ENCODE measurements around the gene ZNF83. TPM values are rescaled to one million over a fixed set of nuclear protein-coding genes. Genes with fewer than 3 reads are reported as not detected.
"Not testable (repeated sequence)": the region's sequence is repeated elsewhere in the genome, so short reads cannot be mapped to it uniquely, and the experiment has no call there.

Gene ZNF83
- total RNA-seq, 1 donor from 2014 or later = 68.6 TPM

DNA sequence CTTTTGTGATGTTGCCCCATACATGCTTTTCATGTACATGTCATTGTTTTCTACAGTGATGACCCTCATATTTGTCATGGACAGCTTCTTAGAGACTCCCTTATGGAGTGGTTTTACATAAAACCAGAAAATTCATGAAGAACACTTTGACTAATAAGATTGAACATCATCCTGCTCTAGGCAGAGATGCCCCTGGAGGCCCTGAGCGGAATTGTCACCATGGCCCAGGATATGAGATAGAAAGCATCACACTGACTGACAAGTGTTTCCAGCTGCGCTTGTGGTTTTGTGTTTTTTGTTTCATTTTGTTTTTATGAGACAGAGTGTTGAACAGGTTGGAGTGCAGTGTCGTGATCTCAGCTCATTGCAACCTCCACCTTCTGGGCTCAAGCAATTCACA lies 45.9 kb downstream of the ZNF83 start:
- DNase-seq (ENCODE audit: low spot score) (no peak), ATAC-seq (no peak)
- intact Hi-C loops (cut with DNase I) = no loop called here

DNA sequence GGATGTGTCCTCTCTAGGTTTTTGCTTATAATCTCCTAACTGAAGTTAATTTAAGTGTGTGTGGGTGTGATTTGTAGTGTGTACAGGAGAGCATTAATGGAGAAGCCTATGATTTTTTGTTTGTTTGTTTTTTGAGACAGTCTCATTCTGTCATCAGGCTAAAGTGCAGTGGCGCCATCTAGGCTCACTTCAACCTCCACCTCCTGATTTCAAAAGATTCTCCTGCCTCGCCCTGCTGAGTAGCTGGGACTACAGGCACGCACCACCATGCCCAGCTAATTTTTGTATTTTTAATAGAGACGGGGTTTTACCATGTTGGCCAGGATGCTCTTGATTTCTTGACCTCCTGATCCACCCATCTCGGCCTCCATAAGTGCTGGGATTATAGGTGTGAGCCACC lies 47.4 kb downstream of the ZNF83 start:
- ATAC-seq (no peak), DNase-seq (ENCODE audit: low spot score) (no peak)
- intact Hi-C loops (cut with DNase I) = no loop called here

DNA sequence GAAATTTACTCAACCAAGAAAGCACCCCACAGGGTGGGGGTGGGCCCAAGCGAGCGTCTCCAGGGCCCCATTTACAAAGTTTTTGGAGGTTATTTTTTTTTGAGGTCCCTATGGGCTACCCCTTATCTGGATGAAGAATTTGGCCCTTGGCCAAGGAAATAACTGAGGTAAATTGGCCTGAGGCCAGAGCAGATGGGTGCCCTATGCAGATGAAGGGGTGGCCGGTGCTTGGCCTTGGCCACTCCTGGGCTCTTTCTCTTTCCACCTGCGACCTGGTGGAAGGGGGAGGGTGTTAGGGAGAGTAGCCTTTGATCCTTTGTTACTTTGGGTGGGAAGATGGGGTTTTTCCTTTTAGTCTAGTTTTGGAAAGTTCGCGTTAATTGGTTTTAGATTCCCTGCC lies 52.6 kb downstream of the ZNF83 start:
- intact Hi-C loops (cut with DNase I) = no loop called here
- ATAC-seq (peak; percentile 31), DNase-seq (ENCODE audit: low spot score) (no peak)

DNA sequence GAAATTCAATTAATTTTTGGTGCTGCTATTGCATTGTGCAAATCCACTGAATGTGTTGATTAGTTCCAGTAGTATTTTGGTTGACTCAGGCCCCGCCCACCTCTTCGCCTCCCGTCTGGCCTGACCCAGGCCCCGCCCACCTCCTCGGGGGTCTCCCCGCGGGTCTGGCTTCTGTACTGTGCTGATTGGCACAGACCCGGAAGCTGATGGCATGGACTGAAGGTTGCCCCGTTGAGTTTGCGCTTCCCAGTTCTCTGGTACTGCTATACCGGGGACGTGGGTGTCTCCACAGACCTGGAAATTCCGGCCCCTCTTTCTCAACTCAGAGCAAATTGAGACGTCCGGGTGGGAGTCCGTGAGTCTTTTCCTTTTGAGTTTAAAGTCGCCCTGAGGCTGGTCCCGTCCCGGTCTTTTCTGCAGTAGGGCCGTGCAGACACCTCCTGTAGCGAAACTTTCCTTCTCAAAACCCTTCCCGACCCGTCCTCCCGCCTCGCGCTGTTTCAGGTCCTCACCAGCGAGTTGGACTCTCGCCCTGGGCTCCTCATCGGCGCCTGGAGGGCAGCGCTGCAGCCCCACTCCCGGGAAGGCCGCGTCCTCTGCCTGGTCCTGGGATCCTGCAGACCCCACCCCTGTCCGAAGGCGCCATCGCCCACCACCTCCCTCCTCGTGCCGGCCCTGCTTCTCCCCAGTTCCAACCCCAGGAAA lies 53.3 kb downstream of the ZNF83 start:
- ATAC-seq = peak; percentile 95
- intact Hi-C loops (cut with DNase I) = no loop called here
- DNase-seq (ENCODE audit: low spot score) = no peak

DNA sequence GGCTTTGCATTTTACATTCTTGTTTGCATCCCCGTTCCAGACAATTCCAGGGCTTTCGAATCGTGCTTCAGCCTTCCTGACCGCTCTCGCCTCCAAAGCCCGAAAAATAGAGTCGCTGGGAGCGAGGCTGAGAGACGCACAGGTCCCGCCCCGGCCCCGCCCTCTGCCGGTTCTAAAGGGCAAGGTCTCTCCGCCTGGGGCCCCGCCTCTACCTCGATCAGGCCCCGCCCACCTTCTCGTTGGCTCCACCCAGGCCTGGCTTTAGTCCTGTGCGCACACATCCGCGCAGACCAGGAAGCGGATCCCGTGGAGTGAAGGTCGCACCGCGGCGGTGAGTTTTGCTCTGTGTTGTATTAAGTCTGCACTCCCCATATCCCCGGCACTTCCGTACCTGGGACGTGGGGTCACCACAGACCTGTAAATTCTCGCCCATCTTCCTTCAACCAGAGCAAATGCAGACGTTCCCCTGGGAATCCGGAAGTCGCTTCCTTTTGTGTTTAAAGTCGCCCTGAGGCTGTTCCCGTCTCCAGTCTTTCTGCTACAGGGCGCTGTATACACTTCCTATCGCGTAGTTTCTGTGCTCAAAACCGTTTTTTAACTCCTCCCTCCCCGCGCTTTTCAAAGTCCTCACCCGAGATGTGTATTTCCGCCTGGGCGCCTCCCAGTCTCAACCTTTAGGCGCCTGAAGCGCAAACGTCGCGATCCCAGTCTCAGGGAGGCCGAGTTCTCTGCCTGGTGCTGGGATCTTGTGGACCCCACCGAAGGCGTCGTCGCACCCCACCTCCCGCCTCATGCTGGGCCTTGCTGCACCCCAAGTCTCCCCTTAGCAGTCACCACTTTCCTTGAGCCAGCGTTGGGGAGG lies 67.9 kb downstream of the ZNF83 start, which contains the start of gene ZNF701:
Gene ZNF701, plus strand, starts transcription at position 288 of the 862 bp plus-strand sequence. CDS start 3,861 bp downstream, outside the sequence.
- DNase-seq (ENCODE audit: low spot score) (peak; percentile 98), ATAC-seq (peak; percentile 100)
- intact Hi-C loops (cut with DNase I) = no loop called here

DNA sequence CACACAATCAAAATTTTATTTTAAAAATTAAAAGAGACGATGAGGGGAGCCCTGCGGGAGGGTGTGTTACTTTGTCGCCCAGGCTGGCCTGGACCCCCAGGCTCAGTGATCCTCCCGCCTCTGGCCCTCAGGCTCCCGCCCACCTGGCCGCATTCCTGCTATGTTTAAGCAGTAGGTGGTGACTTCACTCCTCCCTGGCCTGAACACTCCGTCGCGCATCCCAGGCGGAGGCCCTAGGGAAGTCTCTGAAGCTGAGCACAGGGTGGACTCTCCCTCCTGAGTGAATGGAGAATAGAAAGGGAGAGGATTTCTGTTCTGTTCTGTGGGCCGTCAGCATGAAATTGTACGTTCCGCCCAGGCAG lies 68.5 kb downstream of the ZNF83 start:
- peak; percentile 66 for DNase-seq (ENCODE audit: low spot score)
- ATAC-seq = peak; percentile 58
- intact Hi-C loops (cut with DNase I) = not testable (repeated sequence)

DNA sequence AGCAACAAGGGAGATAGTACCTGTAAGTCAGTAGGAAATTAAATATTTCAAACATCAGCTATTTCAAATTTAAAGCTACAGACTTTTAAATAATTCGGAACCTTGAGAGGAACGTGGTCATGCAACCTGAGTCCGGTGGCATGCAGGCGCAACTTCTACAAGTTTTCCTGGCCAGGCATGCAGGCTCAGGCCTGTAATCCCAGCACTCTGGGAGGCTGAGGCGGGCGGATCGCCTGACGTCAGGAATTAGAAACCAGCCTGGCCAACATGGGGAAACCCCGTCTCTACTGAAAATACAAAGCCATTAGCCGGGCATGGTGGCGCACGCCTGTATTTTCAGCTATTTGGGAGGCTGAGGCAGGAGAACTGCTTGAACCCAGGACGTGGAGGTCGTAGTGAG lies 70.2 kb downstream of the ZNF83 start:
- DNase-seq (ENCODE audit: low spot score) (no peak), ATAC-seq (no peak)
- intact Hi-C loops (cut with DNase I) = no loop called here

DNA sequence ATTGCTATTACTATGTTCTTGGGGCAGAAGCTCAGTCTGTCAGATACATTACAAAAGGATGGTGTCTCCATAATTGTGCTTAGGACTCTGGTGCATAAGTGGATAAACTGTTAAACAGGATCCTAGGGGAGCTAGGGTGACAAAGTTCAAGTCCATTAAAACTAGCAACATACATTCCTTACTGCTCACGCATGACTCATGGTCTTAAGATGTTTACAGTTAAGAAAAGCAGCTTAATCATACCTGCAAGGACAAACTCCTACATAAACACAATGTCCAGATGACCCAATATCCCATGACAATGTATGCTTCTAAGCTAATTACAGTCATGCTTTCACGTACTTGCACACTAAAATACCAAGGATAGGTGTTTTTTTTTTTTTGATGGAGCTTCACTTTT lies 71.6 kb downstream of the ZNF83 start:
- DNase-seq (ENCODE audit: low spot score) = no peak
- no peak for ATAC-seq
- intact Hi-C loops (cut with DNase I) = no loop called here

DNA sequence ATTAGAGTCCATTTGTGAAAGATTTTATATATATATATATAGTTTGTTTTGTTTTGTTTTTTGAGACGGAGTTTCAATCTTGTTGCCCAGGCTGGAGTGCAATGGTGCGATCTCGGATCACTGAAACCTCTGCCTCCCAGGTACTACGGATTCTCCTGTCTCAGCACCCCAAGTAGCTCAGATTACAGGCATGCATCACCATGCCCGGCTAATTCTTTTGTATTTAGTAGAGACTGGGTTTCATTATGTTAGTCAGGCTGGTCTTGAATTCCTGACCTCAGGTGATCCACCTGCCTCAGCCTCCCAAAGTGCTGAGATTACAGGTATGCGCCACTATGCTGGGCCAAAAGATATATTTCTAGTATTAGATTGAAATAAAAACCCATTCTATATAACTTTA lies 72.0 kb downstream of the ZNF83 start:
- ATAC-seq = no peak
- DNase-seq (ENCODE audit: low spot score) = no peak
- intact Hi-C loops (cut with DNase I) = no loop called here

Other genes with a start within 250 kb of the ZNF83 start
- gene ZNF528, start 240.5 kb downstream of the ZNF83 start, total RNA-seq = 42.8 TPM
- 2.3 TPM for gene ZNF534, start 209.2 kb downstream of the ZNF83 start, total RNA-seq
- 4.9 TPM for gene ZNF578, start 184.8 kb downstream of the ZNF83 start, total RNA-seq
- gene ZNF808, start 110.7 kb downstream of the ZNF83 start, total RNA-seq = 38.1 TPM
- 22.4 TPM for gene ZNF701, start 68.1 kb downstream of the ZNF83 start, total RNA-seq
- 26.6 TPM for gene ZNF611, start 96.7 kb upstream of the ZNF83 start, total RNA-seq
- gene ZNF600, start 148.4 kb upstream of the ZNF83 start, total RNA-seq = 12.3 TPM
- 18.1 TPM for gene ZNF28, start 183.3 kb upstream of the ZNF83 start, total RNA-seq
- 12.8 TPM for gene ZNF468, start 219.3 kb upstream of the ZNF83 start, total RNA-seq

Data from sciatic nerve (tissue), 2 donors.